GM18526 (cell line): ENCODE results near the gene AGBL4.

Source experiments
- POLR2A ChIP-seq: IDR thresholded peaks from 3 replicates; pipeline ENCODE4 v1.6.1; 2011; ENCODE audit not compliant: insufficient read length; ENCODE audit errors: extremely low read depth

AGBL4 gene

DNA sequence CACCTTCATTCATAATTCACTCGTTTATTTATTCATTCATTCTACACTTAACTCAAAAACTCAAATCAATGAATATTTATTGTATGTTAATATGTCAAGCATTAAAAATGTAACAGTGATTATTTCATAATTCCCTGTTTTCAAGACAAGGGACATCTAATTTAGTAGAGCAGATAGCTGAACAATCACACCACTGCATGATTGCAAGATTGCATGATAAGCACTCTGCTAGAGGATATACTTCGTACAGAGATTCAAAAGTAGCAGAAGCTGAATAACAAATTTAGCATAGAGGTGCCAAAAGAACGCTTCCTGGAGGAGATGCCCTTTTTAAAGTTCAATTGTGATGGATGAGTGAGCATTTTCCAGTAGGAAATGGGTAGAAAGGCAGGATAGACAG, 1056.4 kb downstream of the AGBL4 start:
- TF ChIP-seq POLR2A = no peak

DNA sequence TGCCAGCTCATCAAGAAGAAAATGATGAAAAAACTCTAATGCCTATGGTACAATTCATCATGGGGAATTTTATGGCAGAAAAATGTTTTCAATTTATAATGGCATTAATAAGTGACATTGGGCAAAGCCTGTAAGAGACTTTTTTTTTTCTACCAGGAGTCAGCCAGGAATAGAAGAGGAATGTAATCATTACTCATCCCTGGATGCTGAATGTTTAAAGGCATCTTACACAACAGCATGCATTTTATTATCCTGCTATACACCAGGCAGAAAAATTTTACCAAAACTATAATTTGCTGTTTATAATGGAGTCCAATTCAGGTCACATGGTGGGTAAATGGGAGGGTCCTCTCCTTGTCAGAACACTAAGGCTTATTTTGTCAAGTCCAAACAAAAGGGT, 1057.2 kb downstream of the AGBL4 start:
- TF ChIP-seq POLR2A = no peak

DNA sequence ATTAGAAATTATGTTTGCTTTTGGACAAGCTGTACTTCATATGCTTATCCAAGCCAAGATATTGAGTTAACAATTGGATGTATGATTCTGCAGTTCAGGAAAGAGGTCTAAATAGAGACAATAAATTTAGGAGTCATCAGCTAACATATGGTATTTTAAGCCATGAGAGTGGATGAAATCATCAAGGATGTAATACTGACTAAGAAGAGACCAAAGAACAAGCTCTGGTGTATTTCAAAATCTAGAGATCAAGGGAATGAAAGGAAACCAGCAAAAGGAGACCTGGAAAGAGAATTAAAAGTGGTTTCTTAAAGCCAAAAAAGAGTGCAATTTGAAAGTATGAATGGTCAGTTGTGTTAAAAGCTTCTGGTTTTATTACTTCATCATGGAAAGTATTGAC, 1063.4 kb downstream of the AGBL4 start:
- TF ChIP-seq POLR2A = no peak

DNA sequence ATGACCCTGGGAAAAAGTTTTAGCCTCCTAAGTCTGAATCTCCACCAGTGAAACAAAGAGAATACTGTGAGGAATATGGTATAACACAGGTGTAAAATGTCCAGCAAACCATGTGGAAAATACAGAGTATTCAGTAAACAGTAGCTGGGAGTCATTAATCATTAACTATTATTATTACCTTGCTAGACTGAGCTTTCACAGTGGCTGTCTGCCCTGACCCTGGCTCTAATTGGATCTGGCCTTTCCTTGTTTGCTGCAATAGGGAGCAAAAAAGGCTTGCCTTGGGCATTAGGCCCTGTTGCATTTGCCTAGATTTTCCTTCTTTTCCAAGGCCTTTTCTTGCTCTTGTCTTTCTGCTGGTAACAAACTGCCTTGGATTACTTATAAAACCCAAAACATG, 1068.0 kb downstream of the AGBL4 start:
- no peak for TF ChIP-seq POLR2A

DNA sequence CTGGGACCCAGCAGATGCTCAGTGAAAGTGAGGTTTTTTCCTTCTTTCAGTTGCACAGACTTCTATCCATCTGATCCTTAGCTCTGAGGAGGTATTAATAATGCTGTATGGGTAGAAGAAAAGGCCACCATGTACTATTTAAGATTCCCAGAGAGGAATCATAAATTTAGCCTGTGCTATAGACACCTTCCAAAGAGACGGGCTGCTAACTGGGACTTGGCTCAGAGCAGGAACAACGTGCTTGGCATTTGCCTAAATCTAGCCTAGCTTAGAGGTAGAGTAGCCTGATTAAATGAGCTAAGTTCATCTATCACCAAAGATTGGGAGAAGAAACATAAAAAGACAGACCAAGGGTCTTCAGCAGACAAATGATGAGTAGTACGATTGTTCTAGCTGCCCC, 1070.1 kb downstream of the AGBL4 start:
- no peak for TF ChIP-seq POLR2A

DNA sequence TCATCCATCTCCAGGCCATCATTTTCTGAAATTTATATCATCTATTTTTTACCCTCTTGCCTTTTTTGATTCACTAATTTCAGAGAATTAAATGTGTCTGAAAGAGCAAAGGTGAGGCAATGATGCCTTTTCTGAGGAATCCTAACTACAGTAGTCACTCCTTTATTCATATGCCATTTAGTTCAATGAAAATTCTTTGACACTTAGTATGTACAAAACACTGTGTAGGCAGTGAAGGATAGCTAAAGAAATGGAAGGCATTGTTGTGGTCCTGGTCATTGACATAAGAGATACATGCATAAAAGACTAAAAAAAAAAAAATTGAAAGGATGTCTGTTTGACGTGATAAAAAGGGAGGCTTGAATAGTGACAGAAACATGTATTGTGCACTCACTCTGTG, 1075.2 kb downstream of the AGBL4 start:
- TF ChIP-seq POLR2A = no peak

DNA sequence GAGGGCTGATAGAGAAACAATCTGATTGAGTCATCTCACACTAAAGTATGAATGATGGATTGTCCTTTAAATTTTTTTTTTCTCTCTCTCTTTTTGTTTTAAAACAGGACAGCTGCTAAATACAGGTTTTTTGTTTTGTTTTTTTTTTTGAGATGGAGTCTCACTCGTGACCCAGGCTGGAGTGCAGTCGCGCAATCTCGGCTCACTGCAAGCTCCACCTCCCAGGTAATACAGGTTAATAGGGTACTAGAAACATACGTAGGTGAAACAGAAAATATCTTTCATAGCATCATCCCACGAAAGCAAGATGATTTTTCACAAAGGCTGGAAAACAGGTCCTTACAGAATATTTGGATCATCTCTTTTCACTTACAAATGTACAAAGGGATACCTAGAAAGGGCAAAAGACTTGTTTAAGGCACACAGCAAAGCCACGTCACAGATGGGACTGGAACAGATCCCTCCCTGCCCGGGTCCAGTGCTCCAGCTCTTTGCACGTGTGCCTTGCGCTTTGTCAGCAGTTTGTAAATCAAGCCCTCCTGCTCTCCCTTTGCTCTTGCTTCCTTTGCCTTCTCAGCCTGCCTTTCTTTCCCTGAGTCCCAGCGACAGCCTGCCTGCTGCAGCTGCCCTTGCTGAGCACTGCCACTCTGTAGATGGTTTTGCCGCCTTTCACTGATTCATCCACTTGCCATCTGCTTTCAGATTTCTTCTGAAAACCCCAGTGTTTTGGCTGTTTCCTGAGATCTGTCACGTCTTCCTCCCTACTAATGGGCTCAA, 1075.8 kb downstream of the AGBL4 start:
- no peak for TF ChIP-seq POLR2A

DNA sequence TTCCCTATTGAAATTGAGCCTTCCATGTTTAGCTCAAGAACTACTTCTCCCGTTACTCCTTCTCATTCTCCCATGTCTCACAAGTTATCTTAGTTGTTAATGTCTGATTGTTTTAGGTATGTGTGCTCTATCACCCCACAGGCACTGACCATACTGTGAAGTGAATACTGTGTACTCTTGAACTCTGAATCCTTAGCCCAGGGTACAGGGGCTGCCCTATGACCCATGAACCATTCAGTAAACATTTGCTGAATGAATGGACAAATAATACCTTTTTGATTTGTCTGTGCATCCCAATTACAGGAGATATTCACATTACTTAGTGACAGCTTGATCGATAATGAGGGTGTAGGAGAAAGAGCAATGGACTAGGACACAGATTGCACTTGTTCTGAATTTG, 1077.7 kb downstream of the AGBL4 start:
- no peak for TF ChIP-seq POLR2A

DNA sequence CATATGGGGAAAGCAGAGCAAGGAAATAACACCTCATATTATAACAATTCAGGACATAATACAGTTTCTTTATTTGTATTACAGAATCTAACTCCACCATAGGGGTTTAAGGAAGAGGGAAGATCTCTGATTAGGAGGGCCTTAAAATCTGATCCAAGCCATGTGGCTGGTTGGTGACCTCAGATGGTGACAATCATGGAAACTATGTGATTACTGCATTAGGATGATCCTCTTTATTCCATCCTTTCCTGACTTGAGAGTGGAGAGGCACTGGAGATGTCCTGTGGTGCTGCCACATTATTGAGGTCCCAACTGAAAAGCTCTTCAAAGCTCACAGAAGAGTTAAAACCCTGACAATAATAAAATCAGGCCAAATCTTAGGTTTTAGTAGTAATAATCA, 1078.9 kb downstream of the AGBL4 start:
- TF ChIP-seq POLR2A = no peak

DNA sequence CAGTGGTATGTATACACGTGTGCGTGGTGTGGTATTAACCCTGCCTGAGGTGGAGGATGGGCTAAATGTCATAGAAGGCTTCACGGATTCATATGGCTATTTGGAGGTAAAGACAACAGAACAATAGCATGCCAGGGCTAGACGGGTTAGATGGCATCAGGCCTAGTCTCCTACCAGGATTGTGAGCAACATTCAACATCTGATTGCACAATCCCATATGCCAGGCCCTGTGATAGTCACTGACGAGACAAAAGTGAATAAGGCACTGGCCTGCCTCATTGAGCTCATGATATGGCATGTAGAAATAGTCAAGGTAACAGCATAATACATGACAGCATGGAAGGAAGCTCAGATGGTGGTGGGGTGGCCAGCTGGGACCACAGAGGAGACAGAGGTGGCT, 1079.9 kb downstream of the AGBL4 start:
- no peak for TF ChIP-seq POLR2A

DNA sequence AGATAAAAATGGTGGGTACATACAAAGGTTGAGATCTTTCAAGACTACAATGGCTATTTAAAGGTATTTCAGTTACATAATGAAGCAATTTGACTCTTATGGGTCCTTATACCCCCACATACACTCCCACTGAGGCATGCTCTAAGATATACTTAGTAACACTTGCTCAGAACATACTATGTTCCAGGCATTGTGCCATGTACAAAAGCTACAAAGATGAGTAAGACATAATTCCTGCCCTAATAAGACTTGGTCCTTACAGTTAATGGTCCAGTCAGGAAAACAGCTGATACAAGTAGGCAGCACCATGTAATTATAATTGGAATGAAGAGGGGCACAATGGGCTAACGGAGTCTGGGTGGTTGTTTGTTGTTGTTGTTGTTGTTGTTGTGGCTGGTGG, 1080.4 kb downstream of the AGBL4 start:
- no peak for TF ChIP-seq POLR2A

DNA sequence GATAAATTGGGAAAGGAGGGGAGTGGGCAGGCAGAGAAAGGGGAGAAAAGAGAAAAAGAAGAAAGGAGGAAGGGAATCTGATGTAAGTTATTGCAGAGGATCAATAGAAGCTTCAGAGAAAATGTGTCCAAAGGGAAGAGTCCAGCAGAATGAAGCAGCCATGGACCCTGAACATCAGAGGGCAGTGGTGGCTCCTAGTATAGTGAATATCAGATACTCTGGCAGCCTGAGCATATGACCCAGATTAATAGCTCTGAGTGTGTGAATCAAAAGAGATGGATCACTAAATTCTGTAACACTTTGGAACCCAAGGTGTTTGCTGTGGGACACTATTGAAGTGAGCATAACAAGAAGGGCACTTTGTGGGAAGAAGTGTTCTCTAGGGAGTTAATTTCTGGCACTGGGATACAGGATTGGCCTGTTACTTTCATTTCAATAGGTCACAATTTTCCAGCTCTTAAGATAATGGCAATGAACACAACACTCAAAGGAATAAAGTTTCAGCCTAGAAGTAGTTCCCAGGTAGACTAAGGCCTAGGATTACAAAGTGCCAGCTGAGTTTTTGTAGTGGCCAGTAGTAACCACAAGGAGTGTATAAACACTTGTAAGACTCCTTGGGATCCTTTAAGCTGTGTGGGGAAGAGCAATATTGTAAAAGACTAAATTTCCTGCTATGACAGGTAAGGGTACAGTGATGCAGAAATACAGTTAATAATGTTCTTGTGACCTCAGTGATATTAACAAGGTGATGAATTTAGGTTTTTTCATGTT, 1082.6 kb downstream of the AGBL4 start:
- no peak for TF ChIP-seq POLR2A

DNA sequence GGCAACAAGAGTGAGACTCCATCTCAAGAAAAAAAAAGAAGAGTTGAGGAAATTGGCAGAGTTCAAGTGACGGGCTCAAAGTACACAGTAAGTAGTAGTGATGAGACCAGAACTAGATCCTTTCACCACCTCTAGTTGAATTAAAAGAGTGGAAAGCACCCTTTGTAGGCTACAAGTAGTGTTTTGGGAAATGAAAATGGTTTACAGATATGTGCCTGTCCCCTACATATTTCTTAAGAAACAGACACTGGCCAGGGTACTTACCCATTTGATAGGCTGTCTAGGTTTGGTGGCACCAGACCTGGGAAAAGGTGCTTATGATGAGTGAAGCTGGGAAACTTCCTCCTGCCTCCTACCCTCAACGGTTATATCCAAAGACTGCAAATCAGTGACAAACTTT, 1083.4 kb downstream of the AGBL4 start:
- no peak for TF ChIP-seq POLR2A

DNA sequence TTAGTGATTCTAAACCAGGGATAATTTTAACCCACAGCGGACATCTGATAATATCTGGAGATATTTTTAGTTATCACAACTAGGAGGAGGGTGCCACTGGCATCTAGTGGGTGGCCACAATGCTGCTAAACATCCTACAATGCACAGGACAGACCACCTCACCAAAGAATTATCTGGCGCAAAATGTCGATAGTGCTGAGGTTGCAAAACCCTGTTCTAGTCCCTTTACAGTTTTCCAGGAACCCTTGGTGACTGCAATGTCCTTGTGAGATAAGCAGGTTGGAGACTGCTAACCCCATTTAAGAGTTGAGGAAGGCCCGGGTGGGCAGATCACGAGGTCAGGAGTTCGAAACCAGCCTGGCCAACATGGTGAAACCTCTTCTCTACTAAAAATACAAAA, 1083.9 kb downstream of the AGBL4 start:
- no peak for TF ChIP-seq POLR2A

DNA sequence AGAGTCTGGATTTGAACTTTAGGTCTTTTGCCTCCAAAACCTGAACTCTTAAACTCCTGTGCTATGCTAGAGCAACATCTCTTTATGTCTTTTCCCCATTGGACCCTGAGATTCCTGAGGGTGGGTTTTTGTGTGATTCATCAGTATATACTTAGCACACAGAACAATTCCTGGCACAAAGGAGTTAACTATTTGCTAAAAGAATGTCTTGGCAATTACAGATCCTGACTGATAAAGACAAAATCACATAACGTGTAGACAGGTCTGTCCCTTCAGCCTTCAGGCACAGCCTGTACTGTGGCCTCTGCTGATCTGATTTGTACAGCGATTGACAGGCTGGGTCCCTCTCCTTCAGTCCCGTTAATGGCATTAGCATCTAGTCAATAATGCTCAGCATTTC, 1084.7 kb downstream of the AGBL4 start:
- TF ChIP-seq POLR2A = no peak

DNA sequence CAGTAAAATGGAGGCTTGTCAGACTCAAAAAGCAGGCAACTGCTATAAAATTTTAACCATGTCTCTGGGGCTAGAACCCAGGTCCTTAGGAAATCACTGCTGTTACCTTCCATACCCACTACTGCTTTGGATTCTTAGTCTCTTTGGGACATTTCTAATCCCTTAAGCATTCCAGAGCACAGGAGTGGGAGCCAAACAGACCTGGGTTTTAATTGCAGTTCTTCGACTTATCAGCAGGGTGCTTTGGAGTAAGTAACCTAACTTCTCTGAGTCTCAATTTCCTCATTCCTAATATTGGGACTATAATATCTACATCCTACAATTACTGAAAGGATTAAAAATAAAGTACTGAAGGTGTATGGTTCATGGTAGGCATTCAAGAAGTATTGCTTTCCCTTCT, 1086.0 kb downstream of the AGBL4 start:
- no peak for TF ChIP-seq POLR2A

DNA sequence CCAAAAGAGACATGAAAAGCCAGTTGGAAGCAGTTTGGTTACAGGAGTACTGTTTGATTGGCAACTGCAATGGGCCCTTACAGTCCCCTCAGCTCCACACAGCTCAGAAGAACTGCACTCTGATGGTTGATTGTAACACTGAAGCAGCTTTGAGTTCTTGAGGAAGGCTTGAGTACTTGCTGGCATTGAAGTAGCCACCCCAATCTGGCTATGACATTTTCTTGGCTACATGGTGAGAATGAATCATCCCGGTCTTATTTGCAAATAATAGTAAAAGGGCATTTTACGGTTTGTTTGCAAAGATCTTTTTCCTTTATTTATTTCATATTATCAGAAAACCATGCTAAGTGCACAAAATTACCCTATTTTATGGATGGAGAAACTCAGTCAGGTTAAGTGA, 1087.3 kb downstream of the AGBL4 start:
- TF ChIP-seq POLR2A = no peak

DNA sequence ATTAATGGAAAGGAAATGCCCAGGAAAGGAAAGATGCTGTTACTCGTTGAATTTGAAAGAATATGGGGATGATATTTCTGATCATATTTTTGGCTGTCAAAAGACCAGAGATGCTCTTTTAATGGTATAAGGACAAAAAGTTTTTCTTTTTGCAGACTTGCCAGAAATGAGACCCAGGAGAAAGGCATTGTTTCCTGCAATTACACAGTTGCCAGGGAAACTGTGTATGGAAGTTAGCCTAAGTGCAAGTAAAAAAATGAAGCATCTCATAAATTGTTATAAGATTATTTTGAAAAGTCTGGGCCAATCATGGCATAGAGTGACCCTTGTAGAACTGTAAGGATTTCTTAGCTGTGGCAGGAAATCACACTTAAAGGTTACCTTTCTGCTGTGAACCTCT, 1091.4 kb downstream of the AGBL4 start:
- no peak for TF ChIP-seq POLR2A
